SK-N-SH (cell line): Measurements from ENCODE around the gene SH3BGR. TPM values are rescaled to one million over a fixed set of nuclear protein-coding genes. Genes with fewer than 3 reads are reported as not detected.

Experiments
- CTCF ChIA-PET: fragments of 300-600, 350-600 bp; formaldehyde crosslinking; extraction: SDS; loops from one replicate; lab custom pipeline; 2021; lab: Yijun Ruan, JAX
- POLR2A ChIA-PET: fragments of 350-600 bp; sonication (Branson Sonifier 250); formaldehyde crosslinking; extraction: SDS; loops from one replicate; lab custom pipeline; 2020; ENCODE audit warnings: antibody characterized with exemption, inconsistent platforms; lab: Yijun Ruan, JAX
- DNase-seq: peaks from one replicate; pipeline ENCODE4 v3.0.0; 2012
- H2AFZ ChIP-seq: fragments of 200-600 bp; sonication (generic); 2 replicates; pipeline ENCODE4 v1.8.1; 2016; ENCODE audit warnings: antibody characterized with exemption, mild to moderate bottlenecking, low read depth
- H3F3A ChIP-seq: fragments of 200-600 bp; sonication (generic); replicated peaks from 2 replicates; pipeline ENCODE3; 2016; ENCODE audit warnings: antibody characterized with exemption, mild to moderate bottlenecking; ENCODE audit not compliant: insufficient read depth
- H3K27ac ChIP-seq, 2 experiments: fragments of 200-500 bp in 1 of 2; fragments of 200-600 bp in 1 of 2; sonication (Bioruptor generic) in 1 of 2; sonication (generic), shearing (Covaris generic) in 1 of 2; 2 replicates each; pipeline versions ENCODE4 v1.5.1 to v1.6.1; 2014 to 2016; ENCODE audit warnings: low read depth in 2 of 2, inconsistent platforms in 1 of 2, low read length in 1 of 2, mild to moderate bottlenecking in 1 of 2, mixed read lengths in 1 of 2
- H3K27me3 ChIP-seq: fragments of 200-600 bp; sonication (generic), shearing (Covaris generic); 2 replicates; pipeline ENCODE4 v1.6.1; 2016; ENCODE audit warnings: mixed run types; ENCODE audit not compliant: insufficient read depth
- H3K36me3 ChIP-seq, 2 experiments: fragments of 200-500 bp in 1 of 2; fragments of 200-600 bp in 1 of 2; sonication (Bioruptor generic) in 1 of 2; sonication (generic) in 1 of 2; replicated peaks in 1 of 2; 2 replicates each; pipeline versions ENCODE3 to v1.5.1; 2014 to 2016; ENCODE audit warnings: low read length in 1 of 2, mild to moderate bottlenecking in 1 of 2; ENCODE audit not compliant: insufficient read depth in 2 of 2, control insufficient read depth in 1 of 2
- H3K4me1 ChIP-seq, 2 experiments: fragments of 200-500 bp in 1 of 2; fragments of 200-600 bp in 1 of 2; sonication (Bioruptor generic) in 1 of 2; sonication (generic), shearing (Covaris generic) in 1 of 2; 2 replicates each; pipeline versions ENCODE4 v1.5.1 to v1.6.1; 2014 to 2016; ENCODE audit warnings: low read depth in 1 of 2, low read length in 1 of 2, mixed run types in 1 of 2; ENCODE audit not compliant: insufficient read depth in 2 of 2, control insufficient read depth in 1 of 2
- H3K4me2 ChIP-seq: fragments of 200-600 bp; sonication (generic), shearing (Covaris generic); 2 replicates; pipeline ENCODE4 v1.6.1; 2017; ENCODE audit warnings: mixed run types
- H3K4me3 ChIP-seq, 2 experiments: fragments of 200-500 bp in 1 of 2; fragments of 200-600 bp in 1 of 2; sonication (Bioruptor generic) in 1 of 2; sonication (generic), shearing (Covaris generic) in 1 of 2; 2 replicates each; pipeline versions ENCODE4 v1.5.1 to v1.8.1; 2014 to 2016; ENCODE audit warnings: low read depth in 2 of 2, inconsistent platforms in 1 of 2, low read length in 1 of 2, mild to moderate bottlenecking in 1 of 2, mixed read lengths in 1 of 2, moderate library complexity in 1 of 2
- H3K79me2 ChIP-seq: fragments of 200-600 bp; sonication (generic); 2 replicates; pipeline ENCODE4 v1.8.1; 2017; ENCODE audit warnings: mild to moderate bottlenecking; ENCODE audit not compliant: insufficient read depth
- H3K9ac ChIP-seq: fragments of 200-600 bp; sonication (generic); 2 replicates; pipeline ENCODE4 v1.6.1; 2017; ENCODE audit warnings: mixed run types
- H3K9me2 ChIP-seq: fragments of 200-600 bp; sonication (generic); 2 replicates; pipeline ENCODE4 v1.6.1; 2017; ENCODE audit warnings: mixed run types
- H3K9me3 ChIP-seq: fragments of 200-600 bp; sonication (generic); 2 replicates; pipeline ENCODE4 v1.6.1; 2017; ENCODE audit warnings: mixed run types, mild to moderate bottlenecking, moderate library complexity
- H4K20me1 ChIP-seq: fragments of 200-600 bp; sonication (generic); 2 replicates; pipeline ENCODE4 v1.6.1; 2017; ENCODE audit warnings: mild to moderate bottlenecking, mixed run types; ENCODE audit not compliant: insufficient read depth
- CHD2 ChIP-seq: fragments of 150-350 bp; IDR thresholded peaks from 2 replicates; pipeline ENCODE4 v1.6.1; 2018; ENCODE audit warnings: low read length; ENCODE audit not compliant: partially characterized antibody
- CTCF ChIP-seq: fragments of 200-600 bp; sonication (generic); IDR thresholded peaks from 2 replicates; pipeline ENCODE4 v1.6.1; 2017; ENCODE audit warnings: antibody characterized with exemption, mild to moderate bottlenecking, moderate library complexity
- EZH2phosphoT487 ChIP-seq: fragments of 200-600 bp; sonication (generic); IDR thresholded peaks from 2 replicates; pipeline ENCODE4 v1.6.1; 2017; ENCODE audit warnings: low read depth, mixed run types, mild to moderate bottlenecking, antibody characterized with exemption, moderate library complexity, borderline replicate concordance
- FOSL2 ChIP-seq: IDR thresholded peaks from 2 replicates; pipeline ENCODE4 v1.4.0; 2012; ENCODE audit warnings: low read depth, mild to moderate bottlenecking, moderate library complexity, borderline replicate concordance
- FOXJ3 ChIP-seq: sonication (generic); formaldehyde crosslinking; IDR thresholded peaks from 2 replicates; pipeline ENCODE4 v1.5.1; 2020; ENCODE audit warnings: mild to moderate bottlenecking, missing genetic modification reagents
- FOXM1 ChIP-seq: IDR thresholded peaks from 2 replicates; pipeline ENCODE4 v1.4.0; 2012; ENCODE audit warnings: low read depth, mild to moderate bottlenecking
- GATA2 ChIP-seq: sonication (generic); formaldehyde crosslinking; IDR thresholded peaks from 2 replicates; pipeline ENCODE4 v1.5.0; 2020; ENCODE audit warnings: mild to moderate bottlenecking, missing genetic modification reagents
- JUND ChIP-seq: IDR thresholded peaks from 2 replicates; pipeline ENCODE4 v1.4.0; 2012
- MAX ChIP-seq: IDR thresholded peaks from 2 replicates; pipeline ENCODE4 v1.4.0; 2012; ENCODE audit warnings: low read depth
- MEF2A ChIP-seq: IDR thresholded peaks from 2 replicates; pipeline ENCODE4 v1.4.0; 2012; ENCODE audit warnings: low read depth, borderline replicate concordance
- MXI1 ChIP-seq: IDR thresholded peaks from 2 replicates; pipeline ENCODE4 v1.6.1; 2012; ENCODE audit warnings: mild to moderate bottlenecking, low read depth, low read length, improper control_type of control experiment
- POLR2AphosphoS5 ChIP-seq: IDR thresholded peaks from 2 replicates; pipeline ENCODE4 v1.6.1; 2012; ENCODE audit warnings: low read depth, low read length
- RCOR1 ChIP-seq: fragments of 150-350 bp; IDR thresholded peaks from 2 replicates; pipeline ENCODE4 v1.6.1; 2017; ENCODE audit warnings: antibody characterized with exemption, low read length
- REST ChIP-seq: IDR thresholded peaks from 2 replicates; pipeline ENCODE4 v1.6.1; 2012; ENCODE audit warnings: mild to moderate bottlenecking, low read depth, low read length, moderate library complexity
- RFX5 ChIP-seq: IDR thresholded peaks from 2 replicates; pipeline ENCODE4 v1.6.1; 2012; ENCODE audit warnings: mild to moderate bottlenecking, improper control_type of control experiment, low read length
- SMC3 ChIP-seq: IDR thresholded peaks from 2 replicates; pipeline ENCODE4 v1.6.1; 2012; ENCODE audit warnings: low read depth, low read length, improper control_type of control experiment
- TAF1 ChIP-seq: IDR thresholded peaks from 2 replicates; pipeline ENCODE4 v1.6.1; 2012; ENCODE audit warnings: low read depth, mild to moderate bottlenecking, low read length, moderate library complexity, borderline replicate concordance
- TCF12 ChIP-seq: IDR thresholded peaks from 2 replicates; pipeline ENCODE4 v1.4.0; 2012
- YY1 ChIP-seq: IDR thresholded peaks from 2 replicates; pipeline ENCODE4 v1.4.0; 2012; ENCODE audit warnings: low read depth, mild to moderate bottlenecking
- ZBTB33 ChIP-seq: IDR thresholded peaks from 2 replicates; pipeline ENCODE4 v1.4.0; 2012; ENCODE audit warnings: low read depth, borderline replicate concordance
- WGBS: methylation state at CpG from one replicate; pipeline ENCODE4 v1.1.6; 2017; ENCODE audit warnings: low lambda C conversion rate; 5-methylcytosine and 5-hydroxymethylcytosine counted together
- polyA plus RNA-seq, 3 experiments: library from polyadenylated mRNA; depleted of rRNA; stranded (reverse); fragments of >200 nt; gene quantifications; 2 replicates each; pipeline ENCODE4 v1.2.3, GENCODE V29; 2012

Gene SH3BGR
- polyA plus RNA-seq, 1 of the 3 experiments (the other 2 are of a cell fraction) = 1.1 TPM

GRCh38 chr21:39430016-39430415 lies 21.8 kb upstream of the SH3BGR start:
- Histone ChIP-seq H3K9me3 (no peaks in the 10 kb centered on the region), H3K79me2 (no peaks in the 10 kb centered on the region), H3K4me3 (no peak overlapping the region), H4K20me1 (no peaks in the 10 kb centered on the region), H2AFZ (no peak overlapping the region), H3K4me2 (no peak overlapping the region)
- 97% methylated on average over 3 of the region's 3 CpGs for whole genome bisulfite sequencing
- TF ChIP-seq EZH2phosphoT487 = no peak
- TF ChIP-seq CHD2 = no peak
- TF ChIP-seq MAX = no peak
- TF ChIP-seq SMC3 = no peak
- no peak for TF ChIP-seq TAF1
- no peak for TF ChIP-seq JUND
- no peak for TF ChIP-seq ZBTB33
- no peak for TF ChIP-seq YY1
- no peak for TF ChIP-seq POLR2AphosphoS5
- no peak for TF ChIP-seq FOXJ3 (CRISPR knock-in tag)
- no peak for TF ChIP-seq MEF2A
- TF ChIP-seq CTCF = no peak
- TF ChIP-seq FOSL2 = no peak
- TF ChIP-seq RCOR1 = no peak
- TF ChIP-seq, all 33 proteins: peak for 0
- ChIA-PET CTCF (interaction anchor here (1.0 to 2.8 kb wide), 4 partner anchors 10 to 15 kb away, joined by 3 to 20 read pairs (median 4); no protein-coding TSS in a partner anchor), POLR2A (no interaction called here)
- no peaks in the 10 kb centered on the region for H3K4me1 ChIP-seq
- H3K9me2 ChIP-seq = no peaks in the 10 kb centered on the region
- peaks cover 4% of the 10 kb centered on the region for H3F3A ChIP-seq
- no peak for DNase-seq
- H3K27ac ChIP-seq = no peak overlapping the region
- H3K9ac ChIP-seq = no peak overlapping the region
- H3K36me3 ChIP-seq = peaks cover 0 to 5% of the 10 kb centered on the region in 2 experiments
- H3K27me3 ChIP-seq = no peaks in the 10 kb centered on the region

- DNase-seq = no peak
- peaks cover 0 to 5% of the 10 kb centered on the region in 2 experiments for H3K36me3 ChIP-seq
- CTCF ChIA-PET = interaction anchor here (1.0 to 2.8 kb wide), 3 partner anchors 10 to 12 kb away, joined by 3 to 20 read pairs (median 4); no protein-coding TSS in a partner anchor
- H3K4me1 ChIP-seq = no peaks in the 10 kb centered on the region
- no peak overlapping the region for H3K4me3 ChIP-seq
- H4K20me1 ChIP-seq = no peaks in the 10 kb centered on the region
- no peak overlapping the region for H3K4me2 ChIP-seq
- POLR2A ChIA-PET = no interaction called here
- H3K9ac ChIP-seq = no peak overlapping the region
- H3K9me2 ChIP-seq = no peaks in the 10 kb centered on the region
- no peaks in the 10 kb centered on the region for H3K9me3 ChIP-seq
- no peaks in the 10 kb centered on the region for H3K79me2 ChIP-seq
- no peak overlapping the region for H3K27ac ChIP-seq
- H3K27me3 ChIP-seq = no peaks in the 10 kb centered on the region
- H2AFZ ChIP-seq = no peak overlapping the region
- WGBS = 78% methylated on average over 4 of the region's 4 CpGs
- H3F3A ChIP-seq = peaks cover 4% of the 10 kb centered on the region
- no peak for TF ChIP-seq JUND
- no peak for TF ChIP-seq CHD2
- TF ChIP-seq FOXM1 = no peak
- TF ChIP-seq RFX5 = no peak
- TF ChIP-seq MXI1 = no peak
- no peak for TF ChIP-seq TCF12
- TF ChIP-seq MEF2A = no peak
- TF ChIP-seq GATA2 (CRISPR knock-in tag) = no peak
- no peak for TF ChIP-seq REST
- no peak for TF ChIP-seq RCOR1
These were observed 21.3 kb upstream of the SH3BGR start for GRCh38 chr21:39430457-39430856.
